HepG2 (cell line): ENCODE measurements around the gene TIMM44. TPM values are rescaled to one million over a fixed set of nuclear protein-coding genes. Genes with fewer than 3 reads are reported as not detected.
A peak's percentile ranks its signal among the peaks of the same experiment; 100 is the strongest.

Experiments
- ARHGAP35 ChIP-seq: sonication (generic); formaldehyde crosslinking; IDR thresholded peaks from 2 replicates; pipeline ENCODE4 v1.9.0; 2022; ENCODE audit warnings: mild to moderate bottlenecking, inconsistent platforms, moderate library complexity, missing genetic modification reagents, borderline replicate concordance
- CBX2 ChIP-seq, 2 experiments: fragments of 200-600 bp in 1 of 2; sonication (generic); formaldehyde crosslinking in 1 of 2; IDR thresholded peaks; 2 replicates each; pipeline versions ENCODE4 v1.7.0 to v1.8.1; 2018 to 2022; ENCODE audit warnings: low read depth in 2 of 2, low read length in 1 of 2, mild to moderate bottlenecking in 1 of 2, missing genetic modification reagents in 1 of 2
- CREB3 ChIP-seq: sonication (generic); formaldehyde crosslinking; IDR thresholded peaks from 2 replicates; pipeline ENCODE4 v1.5.0; 2020; ENCODE audit warnings: missing genetic modification reagents
- E2F1 ChIP-seq: sonication (generic); formaldehyde crosslinking; IDR thresholded peaks from 2 replicates; pipeline ENCODE4 v1.5.0; 2020; ENCODE audit warnings: missing genetic modification reagents
- FOXA3 ChIP-seq: IDR thresholded peaks from 2 replicates; pipeline ENCODE4 v1.6.1; 2016; ENCODE audit warnings: missing genetic modification reagents, missing compliant biosample characterization
- GPN1 ChIP-seq: sonication (generic); formaldehyde crosslinking; IDR thresholded peaks from 2 replicates; pipeline ENCODE4 v1.5.1; 2020; ENCODE audit warnings: missing genetic modification reagents, borderline replicate concordance
- NAIF1 ChIP-seq: sonication (generic); formaldehyde crosslinking; IDR thresholded peaks from 2 replicates; pipeline ENCODE4 v1.5.0; 2020; ENCODE audit warnings: mild to moderate bottlenecking, missing genetic modification reagents, borderline replicate concordance
- PAWR ChIP-seq: sonication (generic); formaldehyde crosslinking; IDR thresholded peaks from 2 replicates; pipeline ENCODE4 v1.4.0; 2020; ENCODE audit warnings: missing genetic modification reagents, mild to moderate bottlenecking, borderline replicate concordance
- RCOR2 ChIP-seq: IDR thresholded peaks from 2 replicates; pipeline ENCODE4 v1.6.1; 2016; ENCODE audit warnings: missing biosample characterization, missing genetic modification reagents
- REL ChIP-seq: sonication (generic); formaldehyde crosslinking; conservative IDR thresholded peaks from 2 replicates; pipeline ENCODE4 v1.8.0; 2022; ENCODE audit warnings: mild to moderate bottlenecking, missing genetic modification reagents, moderate library complexity
- REXO4 ChIP-seq: sonication (generic); formaldehyde crosslinking; IDR thresholded peaks from 2 replicates; pipeline ENCODE4 v1.8.0; 2022; ENCODE audit warnings: missing genetic modification reagents, mild to moderate bottlenecking, borderline replicate concordance
- SIX4 ChIP-seq: sonication (generic); formaldehyde crosslinking; IDR thresholded peaks from 2 replicates; pipeline ENCODE4 v1.4.0; 2020; ENCODE audit warnings: missing genetic modification reagents
- SOX5 ChIP-seq: IDR thresholded peaks from 2 replicates; pipeline ENCODE4 v1.6.1; 2016; ENCODE audit warnings: borderline replicate concordance
- SRSF4 ChIP-seq: fragments of 200-400 bp; formaldehyde crosslinking; IDR thresholded peaks from one replicate; pipeline ENCODE4 v1.6.1; 2018; ENCODE audit warnings: mild to moderate bottlenecking, low read depth, low read length, moderate library complexity; ENCODE audit not compliant: poor library complexity, severe bottlenecking
- TBX3 ChIP-seq: fragments of 450-650 bp; IDR thresholded peaks from 2 replicates; pipeline ENCODE4 v1.6.1; 2017; ENCODE audit warnings: antibody characterized with exemption, mild to moderate bottlenecking, inconsistent platforms, borderline replicate concordance
- TCF7 ChIP-seq: sonication (generic); IDR thresholded peaks from 2 replicates; pipeline ENCODE4 v1.6.1; 2016; ENCODE audit warnings: antibody characterized with exemption, low read depth
- U2AF2 ChIP-seq: fragments of 200-400 bp; formaldehyde crosslinking; IDR thresholded peaks from 2 replicates; pipeline ENCODE4 v1.6.1; 2017; ENCODE audit warnings: low read depth, mild to moderate bottlenecking, low read length
- ZNF207 ChIP-seq: fragments of 450-650 bp; IDR thresholded peaks from 2 replicates; pipeline ENCODE4 v1.6.1; 2016; ENCODE audit warnings: antibody characterized with exemption, borderline replicate concordance
- ZNF292 ChIP-seq: sonication (generic); formaldehyde crosslinking; IDR thresholded peaks from 2 replicates; pipeline ENCODE4 v1.8.1; 2022; ENCODE audit warnings: mild to moderate bottlenecking, low read depth, missing genetic modification reagents, borderline replicate concordance
- ZNF362 ChIP-seq: sonication (generic); formaldehyde crosslinking; IDR thresholded peaks from 2 replicates; pipeline ENCODE4 v1.4.0; 2020; ENCODE audit warnings: missing genetic modification reagents, mild to moderate bottlenecking, borderline replicate concordance
- ZNF367 ChIP-seq: sonication (generic); formaldehyde crosslinking; IDR thresholded peaks from 2 replicates; pipeline ENCODE4 v1.4.0; 2020; ENCODE audit warnings: missing genetic modification reagents, borderline replicate concordance
- ZNF510 ChIP-seq: sonication (generic); formaldehyde crosslinking; IDR thresholded peaks from 2 replicates; pipeline ENCODE4 v1.4.0; 2020; ENCODE audit warnings: low read depth, mild to moderate bottlenecking, missing genetic modification reagents
- ZNF550 ChIP-seq: sonication (generic); formaldehyde crosslinking; IDR thresholded peaks from 2 replicates; pipeline ENCODE4 v1.4.0; 2020; ENCODE audit warnings: mild to moderate bottlenecking, missing genetic modification reagents, borderline replicate concordance
- ZNF557 ChIP-seq: sonication (generic); formaldehyde crosslinking; IDR thresholded peaks from 2 replicates; pipeline ENCODE4 v1.4.0; 2020; ENCODE audit warnings: missing genetic modification reagents
- ZNF580 ChIP-seq: IDR thresholded peaks from 2 replicates; pipeline ENCODE4 v1.6.1; 2016; ENCODE audit warnings: low read depth, borderline replicate concordance
- ZNF7 ChIP-seq: IDR thresholded peaks from 2 replicates; pipeline ENCODE4 v1.6.1; 2016; ENCODE audit warnings: missing biosample characterization, missing genetic modification reagents
- polyA plus RNA-seq, 8 experiments: library from polyadenylated mRNA; depleted of rRNA in 3 of 8; stranded (reverse) in 7 of 8; unstranded in 1 of 8; fragments of >200 nt; fragmentation: Illumina TruSeq in 4 of 8; extraction: Trizol in 4 of 8; gene quantifications; 2 replicates each; pipeline versions ENCODE4 v1.2.1 to v1.2.3, GENCODE V29; 2011 to 2016; ENCODE audit warnings: low read depth in 4 of 8, missing spikeins in 1 of 8, mixed read lengths in 1 of 8; ENCODE audit not compliant: insufficient read depth in 1 of 8
- total RNA-seq, 5 experiments: library from RNA; depleted of rRNA; stranded (reverse); fragments of >200 nt; fragmentation: Illumina TruSeq; extraction: Trizol; gene quantifications; 2 replicates each; pipeline ENCODE4 v1.2.3, GENCODE V29; 2016; ENCODE audit warnings: low read depth in 1 of 5
- TF ChIP-seq, protein P1 (sequence below): sonication (generic); formaldehyde crosslinking; IDR thresholded peaks from 2 replicates; pipeline ENCODE4 v1.4.0; 2020; ENCODE audit warnings: missing genetic modification reagents

Gene TIMM44
- total and polyA plus RNA-seq, 2 of the 13 experiments (the other 11 are each of a cell fraction or from before 2014, with no cell fraction given), result 42.9 to 72.6 TPM

DNA sequence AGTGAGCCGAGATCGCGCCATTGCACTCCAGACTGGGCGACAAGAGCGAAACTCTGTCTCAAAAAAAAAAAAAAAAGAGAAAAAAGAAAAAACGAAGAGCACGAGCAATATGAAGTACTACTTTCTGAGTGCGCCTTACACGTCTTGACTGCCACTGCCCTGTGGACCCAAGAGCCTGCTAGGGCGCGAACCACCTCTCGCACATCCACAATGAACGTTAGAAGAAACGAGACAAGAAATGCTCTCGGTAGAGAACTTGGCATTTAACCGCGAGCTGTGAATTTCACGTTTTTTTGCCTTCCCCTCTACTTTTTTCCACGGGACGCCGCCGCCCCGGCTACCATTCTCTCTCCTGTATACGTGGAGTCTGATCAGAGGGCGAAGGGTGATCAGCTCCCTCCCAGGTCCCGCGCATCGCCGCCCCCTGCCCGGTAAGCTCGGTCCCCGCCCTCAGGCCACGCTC is 454 bp downstream of the TIMM44 start (continued):
- TF ChIP-seq, protein P1, sequence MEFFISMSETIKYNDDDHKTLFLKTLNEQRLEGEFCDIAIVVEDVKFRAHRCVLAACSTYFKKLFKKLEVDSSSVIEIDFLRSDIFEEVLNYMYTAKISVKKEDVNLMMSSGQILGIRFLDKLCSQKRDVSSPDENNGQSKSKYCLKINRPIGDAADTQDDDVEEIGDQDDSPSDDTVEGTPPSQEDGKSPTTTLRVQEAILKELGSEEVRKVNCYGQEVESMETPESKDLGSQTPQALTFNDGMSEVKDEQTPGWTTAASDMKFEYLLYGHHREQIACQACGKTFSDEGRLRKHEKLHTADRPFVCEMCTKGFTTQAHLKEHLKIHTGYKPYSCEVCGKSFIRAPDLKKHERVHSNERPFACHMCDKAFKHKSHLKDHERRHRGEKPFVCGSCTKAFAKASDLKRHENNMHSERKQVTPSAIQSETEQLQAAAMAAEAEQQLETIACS (CRISPR knock-in tag), result no peak
- TF ChIP-seq TBX3 (no peak), CREB3 (CRISPR knock-in tag) (no peak), SOX5 (0 out of 2 replicates have a peak, but pooled peaks have one; percentile 27), ZNF7 (CRISPR knock-in tag) (no peak), SIX4 (no peak), GPN1 (CRISPR knock-in tag) (no peak), ZNF550 (CRISPR knock-in tag) (no peak), PAWR (CRISPR knock-in tag) (no peak), REL (CRISPR knock-in tag) (no peak), ZNF557 (0 out of 2 replicates have a peak, but pooled peaks have one; percentile 0), ZNF362 (CRISPR knock-in tag) (0 out of 2 replicates have a peak, but pooled peaks have one; percentile 35), ZNF510 (0 out of 2 replicates have a peak, but pooled peaks have one; percentile 25), ARHGAP35 (CRISPR knock-in tag) (no peak; the same call in 1 of the 2 replicates), TCF7 (no peak), CBX2 (IDR thresholded peaks at IDR 0.05; ENCODE audit: low read depth, low read length) (no peak), CBX2 (CRISPR knock-in tag; IDR thresholded peaks at IDR 0.05; ENCODE audit: low read depth) (no peak), NAIF1 (no peak), U2AF2 (no peak), FOXA3 (no peak), ZNF292 (CRISPR knock-in tag) (no peak), SRSF4 (no peak), REXO4 (CRISPR knock-in tag) (no peak), ZNF207 (no peak), RCOR2 (0 out of 2 replicates have a peak, but pooled peaks have one; percentile 19), ZNF580 (CRISPR knock-in tag) (0 out of 2 replicates have a peak, but pooled peaks have one; percentile 8), E2F1 (CRISPR knock-in tag) (no peak), ZNF367 (CRISPR knock-in tag) (no peak)
